Natural killer cell (primary cell): ENCODE measurements around the gene NUB1. TPM values are rescaled to one million over a fixed set of nuclear protein-coding genes. Genes with fewer than 3 reads are reported as not detected.

ENCODE experiments used
- ATAC-seq, 3 donors: fragments of 150-1000 bp in 2 of 3; fragments of 200-7000 bp in 1 of 3; cut with Tn5 transposase; 1 replicate in 1 of 3; 2 replicates in 2 of 3; pipeline ENCODE4 v1.10.0; 2021; ENCODE audit warnings: mild to moderate bottlenecking in 2 of 3, moderate library complexity in 2 of 3
- DNase-seq, 2 donors: peaks; one replicate each; pipeline versions ENCODE4 v3.0.0 to v3.0.0-alpha.2; 2013 to 2021; ENCODE audit warnings: mixed read lengths in 1 of 2
- H3K27ac ChIP-seq: one replicate; pipeline ENCODE4 v1.5.1; 2013; ENCODE audit warnings: mild to moderate bottlenecking, low read length
- H3K27me3 ChIP-seq: one replicate; pipeline ENCODE4 v1.6.1; 2013; ENCODE audit warnings: low read length; ENCODE audit not compliant: control insufficient read depth, insufficient read depth
- H3K36me3 ChIP-seq: one replicate; pipeline ENCODE4 v1.6.1; 2013; ENCODE audit warnings: low read length; ENCODE audit not compliant: control insufficient read depth, insufficient read depth
- H3K4me1 ChIP-seq: one replicate; pipeline ENCODE4 v1.6.1; 2013; ENCODE audit warnings: low read length; ENCODE audit not compliant: control insufficient read depth, insufficient read depth
- H3K4me3 ChIP-seq: one replicate; pipeline ENCODE4 v1.5.1; 2013; ENCODE audit warnings: low read length
- H3K9me3 ChIP-seq: one replicate; pipeline ENCODE4 v1.6.1; 2013; ENCODE audit warnings: low read length; ENCODE audit not compliant: control insufficient read depth, insufficient read depth
- H3K27ac Mint-ChIP-seq, 2 donors: one replicate each; pipeline ENCODE4 v1.8.0; 2022; ENCODE audit warnings: mild to moderate bottlenecking in 2 of 2, mixed read lengths in 2 of 2, moderate library complexity in 1 of 2
- H3K27me3 Mint-ChIP-seq, 2 donors: one replicate each; pipeline ENCODE4 v1.8.0; 2022; ENCODE audit warnings: low read depth in 2 of 2, mixed read lengths in 2 of 2
- H3K36me3 Mint-ChIP-seq: one replicate; pipeline ENCODE4 v1.8.0; 2022; ENCODE audit warnings: mixed read lengths
- H3K4me1 Mint-ChIP-seq, 2 donors: one replicate each; pipeline ENCODE4 v1.8.0; 2022; ENCODE audit warnings: mixed read lengths in 2 of 2
- H3K4me3 Mint-ChIP-seq: one replicate; pipeline ENCODE4 v1.8.0; 2022; ENCODE audit warnings: mild to moderate bottlenecking, moderate library complexity, mixed read lengths
- H3K9me3 Mint-ChIP-seq, 2 donors: one replicate each; pipeline ENCODE4 v1.8.0; 2022; ENCODE audit warnings: mixed read lengths in 2 of 2
- CTCF ChIP-seq: fragments of 200-600 bp; IDR thresholded peaks from one replicate; pipeline ENCODE4 v1.8.0; 2022; ENCODE audit warnings: antibody characterized with exemption
- WGBS: methylation state at CpG from one replicate; pipeline ENCODE4 v1.1.7; 2013; ENCODE audit warnings: missing lambda C conversion rate; ENCODE audit not compliant: insufficient coverage; 5-methylcytosine and 5-hydroxymethylcytosine counted together
- intact Hi-C: fragments of 100-400 bp; cut with micrococcal nuclease; formaldehyde crosslinking; loops from one replicate; pipeline ENCODE4 v1.14.2; 2022
- total RNA-seq, 4 donors: library from RNA; stranded (reverse); fragments of 120-200 nt in 1 of 4; gene quantifications; one replicate each; pipeline versions ENCODE4 v1.2.3 to v1.2.4, GENCODE V29; 2013 to 2022

Gene NUB1
- total RNA-seq, 3 donors from 2014 or later (not counting 1 experiment from before 2014, with no cell fraction given): 110 to 113 (median 111) TPM

GRCh38 chr7:151334628-151335027, 7.0 kb upstream of the NUB1 start:
- Mint-ChIP-seq H3K27ac (no peak overlapping the region), H3K27me3 (no peaks in the 10 kb centered on the region), H3K36me3 (no peaks in the 10 kb centered on the region), H3K9me3 (no peaks in the 10 kb centered on the region), H3K4me3 (no peak overlapping the region), H3K4me1 (peaks cover under 1% of the 10 kb centered on the region in 2 donors)
- Histone ChIP-seq H3K4me3 (no peak overlapping the region), H3K27me3 (no peaks in the 10 kb centered on the region), H3K36me3 (no peaks in the 10 kb centered on the region), H3K27ac (no peak overlapping the region), H3K4me1 (peaks cover 2% of the 10 kb centered on the region), H3K9me3 (peaks cover 2% of the 10 kb centered on the region)
- TF ChIP-seq CTCF: no peak
- WGBS: 14% methylated on average over 1 of the region's 1 CpG
- DNase-seq: no peak
- intact Hi-C loops: no loop called here
- ATAC-seq: no peak

GRCh38 chr7:151336027-151336708, 5.4 kb upstream of the NUB1 start:
- intact Hi-C loops: no loop called here
- no peak for ATAC-seq
- no peak for TF ChIP-seq CTCF

DNA sequence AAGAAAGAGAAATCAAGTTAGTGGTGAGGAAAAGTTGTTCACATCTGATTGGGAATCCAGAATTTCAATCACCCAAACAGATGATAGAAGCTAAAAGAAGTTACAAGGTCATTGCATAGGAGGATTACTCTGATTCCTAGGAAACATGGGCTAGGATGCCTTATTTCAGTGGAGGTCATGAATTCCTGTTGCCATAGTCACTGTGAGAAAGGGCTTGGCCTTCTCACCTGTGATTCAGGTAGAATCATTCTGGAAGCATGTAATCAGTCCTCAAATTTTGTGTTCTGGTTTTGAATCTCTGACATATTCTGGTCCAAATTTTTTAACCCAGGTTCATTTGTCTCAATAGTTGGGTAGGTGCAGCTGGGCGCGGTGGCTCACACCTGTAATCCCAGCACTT, 4.3 kb upstream of the NUB1 start:
- peaks cover 5% of the 10 kb centered on the region for H3K9me3 ChIP-seq
- Mint-ChIP-seq H3K36me3 (no peaks in the 10 kb centered on the region), H3K4me3 (no peak overlapping the region), H3K9me3 (no peaks in the 10 kb centered on the region), H3K4me1 (peaks cover 14 to 16% of the 10 kb centered on the region in 2 donors), H3K27me3 (no peaks in the 10 kb centered on the region), H3K27ac (no peak overlapping the region)
- DNase-seq (no peak), ATAC-seq (no peak)
- H3K4me1 ChIP-seq: peaks cover 20% of the 10 kb centered on the region
- H3K27ac ChIP-seq: no peak overlapping the region
- TF ChIP-seq CTCF: no peak
- intact Hi-C loops: no loop called here
- WGBS: 100% methylated on average over 2 of the region's 2 CpGs
- no peaks in the 10 kb centered on the region for H3K36me3 ChIP-seq
- no peak overlapping the region for H3K4me3 ChIP-seq
- no peaks in the 10 kb centered on the region for H3K27me3 ChIP-seq

More at GRCh38 chr7:151336027-151336708, 5.4 kb upstream of the NUB1 start:
- peaks cover 14 to 16% of the 10 kb centered on the region in 2 donors for H3K4me1 Mint-ChIP-seq
- DNase-seq: no peak
- Histone ChIP-seq H3K9me3 (peaks cover 5% of the 10 kb centered on the region), H3K27ac (no peak overlapping the region), H3K4me1 (peaks cover 17% of the 10 kb centered on the region), H3K27me3 (no peaks in the 10 kb centered on the region), H3K36me3 (no peaks in the 10 kb centered on the region), H3K4me3 (no peak overlapping the region)
- 82% methylated on average over 12 of the region's 12 CpGs for WGBS
- no peaks in the 10 kb centered on the region for H3K36me3 Mint-ChIP-seq
- no peak overlapping the region for H3K27ac Mint-ChIP-seq
- H3K9me3 Mint-ChIP-seq: no peaks in the 10 kb centered on the region
- no peaks in the 10 kb centered on the region for H3K27me3 Mint-ChIP-seq
- no peak overlapping the region for H3K4me3 Mint-ChIP-seq

DNA sequence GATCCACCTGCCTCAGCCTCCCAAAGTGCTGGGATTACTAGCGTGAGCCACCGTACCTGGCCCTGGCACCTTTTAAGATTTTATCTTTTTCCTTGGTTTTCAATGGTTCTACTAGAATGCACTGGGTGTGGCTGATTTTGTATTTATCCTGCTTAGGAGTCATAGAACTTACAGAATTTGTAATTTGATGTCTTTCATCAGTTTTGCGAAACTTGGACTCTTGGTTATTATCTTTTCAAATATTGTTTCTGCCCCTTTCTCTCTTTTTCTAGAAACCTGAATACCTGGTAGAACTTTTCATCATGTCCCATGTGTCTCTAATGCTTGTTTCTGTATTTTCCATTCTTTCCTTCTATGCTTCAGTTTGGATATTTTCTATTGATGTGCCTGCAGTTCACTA, 2.8 kb upstream of the NUB1 start:
- peaks cover 5% of the 10 kb centered on the region for H3K9me3 ChIP-seq
- WGBS: 97% methylated on average over 3 of the region's 3 CpGs
- H3K27ac ChIP-seq: no peak overlapping the region
- H3K27me3 ChIP-seq: no peaks in the 10 kb centered on the region
- Mint-ChIP-seq H3K36me3 (no peaks in the 10 kb centered on the region), H3K27ac (no peak overlapping the region), H3K4me3 (no peak overlapping the region), H3K9me3 (no peaks in the 10 kb centered on the region), H3K27me3 (no peaks in the 10 kb centered on the region), H3K4me1 (peaks cover 14 to 25% of the 10 kb centered on the region in 2 donors)
- no peak overlapping the region for H3K4me3 ChIP-seq
- H3K36me3 ChIP-seq: peaks cover 2% of the 10 kb centered on the region
- no peak for DNase-seq
- intact Hi-C loops: no loop called here
- TF ChIP-seq CTCF: no peak
- no peak for ATAC-seq
- H3K4me1 ChIP-seq: peaks cover 27% of the 10 kb centered on the region
